T-helper 17 cell (primary cell): Measurements from ENCODE around the gene ZNF503. TPM values are rescaled to one million over a fixed set of nuclear protein-coding genes. Genes with fewer than 3 reads are reported as not detected.

Experiments
- ATAC-seq: fragments of 150-1000 bp; cut with Tn5 transposase; 2 replicates; pipeline ENCODE4 v1.10.0; 2021; ENCODE audit warnings: mild to moderate bottlenecking, moderate library complexity
- DNase-seq, 3 donors: peaks; one replicate each; pipeline versions ENCODE4 v3.0.0 to v3.0.0-alpha.2; 2020 to 2021
- H3K9me3 ChIP-seq: one replicate; pipeline ENCODE4 v1.7.0; 2013; ENCODE audit warnings: low read length, mild to moderate bottlenecking; ENCODE audit not compliant: control insufficient read depth, poor library complexity, severe bottlenecking
- H3K27ac Mint-ChIP-seq: one replicate; pipeline ENCODE4 v1.8.0; 2022; ENCODE audit warnings: mild to moderate bottlenecking, moderate library complexity, mixed read lengths
- H3K27me3 Mint-ChIP-seq: one replicate; pipeline ENCODE4 v1.8.0; 2022; ENCODE audit warnings: mixed read lengths
- H3K36me3 Mint-ChIP-seq: one replicate; pipeline ENCODE4 v1.8.0; 2022; ENCODE audit warnings: low read depth, mixed read lengths
- H3K4me1 Mint-ChIP-seq: one replicate; pipeline ENCODE4 v1.8.0; 2022; ENCODE audit warnings: mild to moderate bottlenecking, mixed read lengths
- H3K4me3 Mint-ChIP-seq: one replicate; pipeline ENCODE4 v1.8.0; 2022; ENCODE audit warnings: mild to moderate bottlenecking, moderate library complexity, mixed read lengths
- total RNA-seq, 4 donors: library from RNA in 2 of 4; stranded (reverse) in 2 of 4; gene quantifications; one replicate each; pipeline ENCODE4 v1.2.3 and lab custom pipeline; 2022 to 2026

ZNF503 gene
- total RNA-seq, 2 donors from 2014 or later, result 0.12 to 0.50 TPM

GRCh38 chr10:75427951-75428350 is 26.4 kb upstream of the ZNF503 start:
- H3K4me3 Mint-ChIP-seq, result no peak overlapping the region
- peaks cover 4% of the 10 kb centered on the region for H3K4me1 Mint-ChIP-seq
- DNase-seq (no peak), ATAC-seq (no peak)
- H3K9me3 ChIP-seq, result no peaks in the 10 kb centered on the region
- H3K27me3 Mint-ChIP-seq, result peaks cover 52% of the 10 kb centered on the region
- H3K27ac Mint-ChIP-seq, result no peak overlapping the region
- peaks cover 3% of the 10 kb centered on the region for H3K36me3 Mint-ChIP-seq

GRCh38 chr10:75426880-75427279 is 25.3 kb upstream of the ZNF503 start:
- H3K9me3 ChIP-seq, result no peaks in the 10 kb centered on the region
- ATAC-seq, result no peak
- Mint-ChIP-seq H3K4me1 (peaks cover 4% of the 10 kb centered on the region), H3K27me3 (peaks cover 44% of the 10 kb centered on the region), H3K4me3 (no peak overlapping the region), H3K36me3 (peaks cover 4% of the 10 kb centered on the region), H3K27ac (no peak overlapping the region)
- no peak for DNase-seq

GRCh38 chr10:75425291-75426079 is 23.9 kb upstream of the ZNF503 start:
- ATAC-seq (no peak), DNase-seq (no peak)
- H3K4me3 Mint-ChIP-seq, result no peak overlapping the region
- H3K27ac Mint-ChIP-seq, result no peak overlapping the region
- peaks cover 40% of the 10 kb centered on the region for H3K27me3 Mint-ChIP-seq
- H3K4me1 Mint-ChIP-seq, result peaks cover 4% of the 10 kb centered on the region
- peaks cover 4% of the 10 kb centered on the region for H3K36me3 Mint-ChIP-seq
- H3K9me3 ChIP-seq, result no peaks in the 10 kb centered on the region

GRCh38 chr10:75424571-75424970 is 23.0 kb upstream of the ZNF503 start:
- DNase-seq (no peak), ATAC-seq (no peak)
- Mint-ChIP-seq H3K4me3 (no peak overlapping the region), H3K27ac (no peak overlapping the region), H3K27me3 (peaks cover 37% of the 10 kb centered on the region), H3K4me1 (peaks cover under 1% of the 10 kb centered on the region), H3K36me3 (peaks cover 5% of the 10 kb centered on the region)
- H3K9me3 ChIP-seq, result no peaks in the 10 kb centered on the region

GRCh38 chr10:75422913-75423312 is 21.3 kb upstream of the ZNF503 start:
- DNase-seq (no peak), ATAC-seq (no peak)
- Mint-ChIP-seq H3K27me3 (peaks cover 36% of the 10 kb centered on the region), H3K4me3 (no peak overlapping the region), H3K27ac (no peak overlapping the region), H3K36me3 (peaks cover 5% of the 10 kb centered on the region), H3K4me1 (no peaks in the 10 kb centered on the region)
- no peaks in the 10 kb centered on the region for H3K9me3 ChIP-seq

- Mint-ChIP-seq H3K27me3 (peaks cover 57% of the 10 kb centered on the region), H3K36me3 (peaks cover 5% of the 10 kb centered on the region), H3K4me3 (no peak overlapping the region), H3K27ac (no peak overlapping the region), H3K4me1 (no peaks in the 10 kb centered on the region)
- ATAC-seq, result no peak
- no peak for DNase-seq
- no peaks in the 10 kb centered on the region for H3K9me3 ChIP-seq
Measured at GRCh38 chr10:75418712-75419111, 17.1 kb upstream of the ZNF503 start.

- Mint-ChIP-seq H3K27ac (no peak overlapping the region), H3K4me3 (no peak overlapping the region)
- no peak for ATAC-seq
Measured at GRCh38 chr10:75418293-75418692, 16.7 kb upstream of the ZNF503 start.

GRCh38 chr10:75417522-75417927 is 16.0 kb upstream of the ZNF503 start:
- no peaks in the 10 kb centered on the region for H3K9me3 ChIP-seq
- ATAC-seq, result no peak
- no peak for DNase-seq
- Mint-ChIP-seq H3K27ac (no peak overlapping the region), H3K4me1 (no peaks in the 10 kb centered on the region), H3K27me3 (peaks cover 54% of the 10 kb centered on the region), H3K36me3 (peaks cover 5% of the 10 kb centered on the region), H3K4me3 (no peak overlapping the region)

More at GRCh38 chr10:75418293-75418692, 16.7 kb upstream of the ZNF503 start:
- Mint-ChIP-seq H3K36me3 (peaks cover 5% of the 10 kb centered on the region), H3K27me3 (peaks cover 52% of the 10 kb centered on the region), H3K4me1 (no peaks in the 10 kb centered on the region)
- DNase-seq, result no peak
- no peaks in the 10 kb centered on the region for H3K9me3 ChIP-seq

- no peak overlapping the region for H3K4me3 Mint-ChIP-seq
- DNase-seq, result no peak
Measured at GRCh38 chr10:75414527-75414926, 13.0 kb upstream of the ZNF503 start.

GRCh38 chr10:75410132-75411005 is 8.8 kb upstream of the ZNF503 start:
- H3K36me3 Mint-ChIP-seq, result peaks cover 7% of the 10 kb centered on the region
- H3K4me1 Mint-ChIP-seq, result peaks cover 2% of the 10 kb centered on the region
- no peak for DNase-seq
- peak overlapping the region; percentile 79 for H3K4me3 Mint-ChIP-seq
- no peaks in the 10 kb centered on the region for H3K9me3 ChIP-seq
- ATAC-seq, result no peak
- peak overlapping the region; percentile 3 for H3K27ac Mint-ChIP-seq
- H3K27me3 Mint-ChIP-seq, result peaks cover 64% of the 10 kb centered on the region

More at GRCh38 chr10:75414527-75414926, 13.0 kb upstream of the ZNF503 start:
- Mint-ChIP-seq H3K36me3 (peaks cover 7% of the 10 kb centered on the region), H3K27ac (no peak overlapping the region), H3K4me1 (no peaks in the 10 kb centered on the region), H3K27me3 (peaks cover 72% of the 10 kb centered on the region)
- no peak for ATAC-seq
- H3K9me3 ChIP-seq, result no peaks in the 10 kb centered on the region

- peak overlapping the region; percentile 84 for H3K4me3 Mint-ChIP-seq
- peaks cover 7% of the 10 kb centered on the region for H3K36me3 Mint-ChIP-seq
- peaks cover 2% of the 10 kb centered on the region for H3K4me1 Mint-ChIP-seq
Measured at GRCh38 chr10:75408911-75409885, 7.6 kb upstream of the ZNF503 start.

GRCh38 chr10:75408509-75408875 is 6.9 kb upstream of the ZNF503 start:
- H3K4me3 Mint-ChIP-seq, result peak overlapping the region; percentile 84

More at GRCh38 chr10:75408911-75409885, 7.6 kb upstream of the ZNF503 start:
- DNase-seq (no peak), ATAC-seq (peak; percentile 65)
- no peaks in the 10 kb centered on the region for H3K9me3 ChIP-seq
- H3K27ac Mint-ChIP-seq, result no peak overlapping the region
- H3K27me3 Mint-ChIP-seq, result peaks cover 67% of the 10 kb centered on the region

More at GRCh38 chr10:75408509-75408875, 6.9 kb upstream of the ZNF503 start:
- Mint-ChIP-seq H3K27me3 (peaks cover 74% of the 10 kb centered on the region), H3K27ac (no peak overlapping the region), H3K4me1 (peaks cover 5% of the 10 kb centered on the region), H3K36me3 (peaks cover 11% of the 10 kb centered on the region)
- H3K9me3 ChIP-seq, result no peaks in the 10 kb centered on the region
- ATAC-seq (no peak), DNase-seq (no peak)
